ENCODE measurements around the gene C4orf51. TPM values are rescaled to one million over a fixed set of nuclear protein-coding genes. Genes with fewer than 3 reads are reported as not detected.

Gene C4orf51
- total RNA-seq, 1 experiment from 2014 or later = 15.4 TPM

GRCh38 chr4:145635630-145636029, 44.3 kb upstream of the C4orf51 start:
- Mint-ChIP-seq H3K9me3 (peaks cover 3% of the 10 kb centered on the region), H3K27ac (no peak overlapping the region), H3K36me3 (0 out of 2 replicates have a peak, but pooled peaks cover 3% of the 10 kb centered on the region), H3K4me1 (peaks cover 29% of the 10 kb centered on the region), H3K4me3 (no peak overlapping the region), H3K27me3 (ENCODE audit: low read depth) (peaks cover 11% of the 10 kb centered on the region)
- ATAC-seq (no peak), DNase-seq (ENCODE audit: low spot score) (no peak)
- TF ChIP-seq NFE2L1 (CRISPR knock-in tag; IDR thresholded peaks at IDR 0.05) = no peak
- no peak for TF ChIP-seq ATF6 (CRISPR knock-in tag; IDR thresholded peaks at IDR 0.05)
- TF ChIP-seq, protein P1, sequence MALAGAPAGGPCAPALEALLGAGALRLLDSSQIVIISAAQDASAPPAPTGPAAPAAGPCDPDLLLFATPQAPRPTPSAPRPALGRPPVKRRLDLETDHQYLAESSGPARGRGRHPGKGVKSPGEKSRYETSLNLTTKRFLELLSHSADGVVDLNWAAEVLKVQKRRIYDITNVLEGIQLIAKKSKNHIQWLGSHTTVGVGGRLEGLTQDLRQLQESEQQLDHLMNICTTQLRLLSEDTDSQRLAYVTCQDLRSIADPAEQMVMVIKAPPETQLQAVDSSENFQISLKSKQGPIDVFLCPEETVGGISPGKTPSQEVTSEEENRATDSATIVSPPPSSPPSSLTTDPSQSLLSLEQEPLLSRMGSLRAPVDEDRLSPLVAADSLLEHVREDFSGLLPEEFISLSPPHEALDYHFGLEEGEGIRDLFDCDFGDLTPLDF (CRISPR knock-in tag; IDR thresholded peaks at IDR 0.05) = no peak
- no peak for TF ChIP-seq TEAD4 (CRISPR knock-in tag; IDR thresholded peaks at IDR 0.05)
- TF ChIP-seq PREB (CRISPR knock-in tag; IDR thresholded peaks at IDR 0.05; ENCODE audit: borderline replicate concordance) = no peak
- ChIA-PET CTCF (no interaction called here), POLR2A (interaction anchor here (0.6 kb wide), 2 partner anchors 12 to 462 kb away, joined by 3 to 4 read pairs; no protein-coding TSS in a partner anchor)

- DNase-seq (ENCODE audit: low spot score) = no peak
- peaks cover 11% of the 10 kb centered on the region for H3K27me3 Mint-ChIP-seq (ENCODE audit: low read depth)
- H3K4me1 Mint-ChIP-seq = peaks cover 39% of the 10 kb centered on the region
- CTCF ChIA-PET = no interaction called here
- POLR2A ChIA-PET = no interaction called here
- H3K4me3 Mint-ChIP-seq = no peak overlapping the region
- H3K36me3 Mint-ChIP-seq = no peaks in the 10 kb centered on the region
- H3K27ac Mint-ChIP-seq = no peak overlapping the region
- ATAC-seq = no peak
- H3K9me3 Mint-ChIP-seq = no peaks in the 10 kb centered on the region
- TF ChIP-seq USF1 (CRISPR knock-in tag; IDR thresholded peaks at IDR 0.05) (no peak), GRHL2 (CRISPR knock-in tag; IDR thresholded peaks at IDR 0.05; ENCODE audit: insufficient replicate concordance, severe bottlenecking) (no peak), NFYB (CRISPR knock-in tag; conservative IDR thresholded peaks at IDR 0.05; ENCODE audit: low read depth) (no peak), RORB (CRISPR knock-in tag; IDR thresholded peaks at IDR 0.05) (no peak), HMGA2 (CRISPR knock-in tag; IDR thresholded peaks at IDR 0.05) (no peak), RELA (CRISPR knock-in tag; IDR thresholded peaks at IDR 0.05; ENCODE audit: borderline replicate concordance) (no peak), MAX (CRISPR knock-in tag; IDR thresholded peaks at IDR 0.05) (no peak), ATF6 (CRISPR knock-in tag; IDR thresholded peaks at IDR 0.05) (no peak), ESRRA (CRISPR knock-in tag; IDR thresholded peaks at IDR 0.05; ENCODE audit: borderline replicate concordance) (no peak), MYBL2 (CRISPR knock-in tag; IDR thresholded peaks at IDR 0.05) (no peak), NR1H2 (CRISPR knock-in tag; IDR thresholded peaks at IDR 0.05) (no peak), OVOL2 (CRISPR knock-in tag; IDR thresholded peaks at IDR 0.05; ENCODE audit: borderline replicate concordance) (no peak), ZNF396 (CRISPR knock-in tag; IDR thresholded peaks at IDR 0.05; ENCODE audit: borderline replicate concordance) (no peak), ZSCAN18 (CRISPR knock-in tag; IDR thresholded peaks at IDR 0.05) (no peak), IRF1 (CRISPR knock-in tag; IDR thresholded peaks at IDR 0.05) (no peak)
- TF ChIP-seq, protein P2, sequence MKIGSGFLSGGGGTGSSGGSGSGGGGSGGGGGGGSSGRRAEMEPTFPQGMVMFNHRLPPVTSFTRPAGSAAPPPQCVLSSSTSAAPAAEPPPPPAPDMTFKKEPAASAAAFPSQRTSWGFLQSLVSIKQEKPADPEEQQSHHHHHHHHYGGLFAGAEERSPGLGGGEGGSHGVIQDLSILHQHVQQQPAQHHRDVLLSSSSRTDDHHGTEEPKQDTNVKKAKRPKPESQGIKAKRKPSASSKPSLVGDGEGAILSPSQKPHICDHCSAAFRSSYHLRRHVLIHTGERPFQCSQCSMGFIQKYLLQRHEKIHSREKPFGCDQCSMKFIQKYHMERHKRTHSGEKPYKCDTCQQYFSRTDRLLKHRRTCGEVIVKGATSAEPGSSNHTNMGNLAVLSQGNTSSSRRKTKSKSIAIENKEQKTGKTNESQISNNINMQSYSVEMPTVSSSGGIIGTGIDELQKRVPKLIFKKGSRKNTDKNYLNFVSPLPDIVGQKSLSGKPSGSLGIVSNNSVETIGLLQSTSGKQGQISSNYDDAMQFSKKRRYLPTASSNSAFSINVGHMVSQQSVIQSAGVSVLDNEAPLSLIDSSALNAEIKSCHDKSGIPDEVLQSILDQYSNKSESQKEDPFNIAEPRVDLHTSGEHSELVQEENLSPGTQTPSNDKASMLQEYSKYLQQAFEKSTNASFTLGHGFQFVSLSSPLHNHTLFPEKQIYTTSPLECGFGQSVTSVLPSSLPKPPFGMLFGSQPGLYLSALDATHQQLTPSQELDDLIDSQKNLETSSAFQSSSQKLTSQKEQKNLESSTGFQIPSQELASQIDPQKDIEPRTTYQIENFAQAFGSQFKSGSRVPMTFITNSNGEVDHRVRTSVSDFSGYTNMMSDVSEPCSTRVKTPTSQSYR (CRISPR knock-in tag; IDR thresholded peaks at IDR 0.05) = no peak
- TF ChIP-seq, protein P3, sequence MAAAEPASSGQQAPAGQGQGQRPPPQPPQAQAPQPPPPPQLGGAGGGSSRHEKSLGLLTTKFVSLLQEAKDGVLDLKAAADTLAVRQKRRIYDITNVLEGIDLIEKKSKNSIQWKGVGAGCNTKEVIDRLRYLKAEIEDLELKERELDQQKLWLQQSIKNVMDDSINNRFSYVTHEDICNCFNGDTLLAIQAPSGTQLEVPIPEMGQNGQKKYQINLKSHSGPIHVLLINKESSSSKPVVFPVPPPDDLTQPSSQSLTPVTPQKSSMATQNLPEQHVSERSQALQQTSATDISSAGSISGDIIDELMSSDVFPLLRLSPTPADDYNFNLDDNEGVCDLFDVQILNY (CRISPR knock-in tag; IDR thresholded peaks at IDR 0.05) = no peak
Measured at GRCh38 chr4:145639186-145639698, 40.7 kb upstream of the C4orf51 start.
